Mucosa of descending colon (tissue), 3 donors: Measurements from ENCODE around the gene SF3B5. TPM values are rescaled to one million over a fixed set of nuclear protein-coding genes. Genes with fewer than 3 reads are reported as not detected.

Experiments used
- ATAC-seq: fragments of 200-7000 bp; cut with Tn5 transposase; one replicate; pipeline ENCODE4 v1.9.1; 2020; ENCODE audit warnings: mild to moderate bottlenecking, moderate library complexity
- DNase-seq, 3 donors: peaks; one replicate each; pipeline ENCODE4 v3.0.0-alpha.2; 2020
- H3K36me3 ChIP-seq: fragments of 200-600 bp; one replicate; pipeline ENCODE4 v1.8.0; 2021; ENCODE audit warnings: low read depth, mild to moderate bottlenecking
- H3K4me1 ChIP-seq: fragments of 200-600 bp; one replicate; pipeline ENCODE4 v1.8.0; 2021; ENCODE audit warnings: low read depth, mild to moderate bottlenecking
- H3K4me3 ChIP-seq: fragments of 200-600 bp; one replicate; pipeline ENCODE4 v1.8.0; 2021; ENCODE audit warnings: mild to moderate bottlenecking
- H3K9me3 ChIP-seq: fragments of 200-600 bp; one replicate; pipeline ENCODE4 v1.8.0; 2021; ENCODE audit warnings: mild to moderate bottlenecking
- intact Hi-C, 2 donors: fragments of 100-400 bp; cut with DNase I in 1 of 2; cut with micrococcal nuclease in 1 of 2; formaldehyde crosslinking; loops; one replicate each; pipeline versions ENCODE4 v1.11.0 to v1.11.1; 2022; cut with DNase I, micrococcal nuclease
- total RNA-seq, 3 donors: library from RNA; stranded (reverse); fragmentation: NEBNext Ultra II Directional in 2 of 3; extraction: Animal tissue kit (Norgen Biotek cat#: 25700) in 2 of 3; gene quantifications; one replicate each; pipeline versions ENCODE4 v1.2.1 to v1.2.4, GENCODE V29; 2021 to 2023
- TF ChIP-seq, protein P1 (sequence below): fragments of 200-600 bp; IDR thresholded peaks from one replicate; pipeline ENCODE4 v1.8.0; 2022; ENCODE audit warnings: antibody characterized with exemption, mild to moderate bottlenecking
- donor health status: DM: no; HTN: no; CAD: no; lungs with moderate emphysema.
- donor health status: DM: no; HTN: no; CAD: no.
- donor health status: DM: no; HTN: yes; CAD: no.

The SF3B5 gene
- total RNA-seq, 3 donors from 2014 or later = 104 to 172 (median 140) TPM

DNA sequence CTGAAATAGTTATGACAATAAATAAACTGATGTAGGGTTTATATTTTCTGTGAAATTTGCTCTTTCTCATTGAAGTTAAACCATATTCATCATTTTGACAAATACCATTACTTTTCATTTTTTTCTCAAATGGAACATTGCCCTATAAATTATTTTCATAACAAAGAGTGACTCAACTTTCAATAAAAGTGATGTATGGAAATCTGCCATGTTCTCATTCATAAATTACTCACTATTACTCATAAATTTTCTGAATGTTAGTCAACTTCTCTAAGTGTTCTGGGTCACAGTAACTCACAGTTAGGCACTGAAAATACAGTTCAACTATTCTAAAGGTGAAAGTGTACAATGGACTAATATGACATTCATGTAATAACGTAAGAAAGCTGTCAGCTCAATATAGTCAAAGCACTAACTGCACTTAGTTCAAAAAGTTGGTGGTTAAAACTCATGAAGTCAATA is 35.9 kb upstream of the SF3B5 start:
- Histone ChIP-seq H3K9me3 (no peaks in the 10 kb centered on the region), H3K36me3 (no peaks in the 10 kb centered on the region), H3K4me1 (no peaks in the 10 kb centered on the region), H3K4me3 (no peak overlapping the region)
- intact Hi-C loops = no loop called here
- TF ChIP-seq, protein P1, sequence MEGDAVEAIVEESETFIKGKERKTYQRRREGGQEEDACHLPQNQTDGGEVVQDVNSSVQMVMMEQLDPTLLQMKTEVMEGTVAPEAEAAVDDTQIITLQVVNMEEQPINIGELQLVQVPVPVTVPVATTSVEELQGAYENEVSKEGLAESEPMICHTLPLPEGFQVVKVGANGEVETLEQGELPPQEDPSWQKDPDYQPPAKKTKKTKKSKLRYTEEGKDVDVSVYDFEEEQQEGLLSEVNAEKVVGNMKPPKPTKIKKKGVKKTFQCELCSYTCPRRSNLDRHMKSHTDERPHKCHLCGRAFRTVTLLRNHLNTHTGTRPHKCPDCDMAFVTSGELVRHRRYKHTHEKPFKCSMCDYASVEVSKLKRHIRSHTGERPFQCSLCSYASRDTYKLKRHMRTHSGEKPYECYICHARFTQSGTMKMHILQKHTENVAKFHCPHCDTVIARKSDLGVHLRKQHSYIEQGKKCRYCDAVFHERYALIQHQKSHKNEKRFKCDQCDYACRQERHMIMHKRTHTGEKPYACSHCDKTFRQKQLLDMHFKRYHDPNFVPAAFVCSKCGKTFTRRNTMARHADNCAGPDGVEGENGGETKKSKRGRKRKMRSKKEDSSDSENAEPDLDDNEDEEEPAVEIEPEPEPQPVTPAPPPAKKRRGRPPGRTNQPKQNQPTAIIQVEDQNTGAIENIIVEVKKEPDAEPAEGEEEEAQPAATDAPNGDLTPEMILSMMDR = no peak
- ATAC-seq (no peak), DNase-seq (no peak)

GRCh38 chr6:144129469-144129868 is 34.1 kb upstream of the SF3B5 start:
- Histone ChIP-seq H3K36me3 (no peaks in the 10 kb centered on the region), H3K9me3 (no peaks in the 10 kb centered on the region), H3K4me1 (no peaks in the 10 kb centered on the region), H3K4me3 (no peak overlapping the region)
- TF ChIP-seq, protein P1 = no peak
- intact Hi-C loops = no loop called here
- ATAC-seq = no peak
- no peak for DNase-seq

DNA sequence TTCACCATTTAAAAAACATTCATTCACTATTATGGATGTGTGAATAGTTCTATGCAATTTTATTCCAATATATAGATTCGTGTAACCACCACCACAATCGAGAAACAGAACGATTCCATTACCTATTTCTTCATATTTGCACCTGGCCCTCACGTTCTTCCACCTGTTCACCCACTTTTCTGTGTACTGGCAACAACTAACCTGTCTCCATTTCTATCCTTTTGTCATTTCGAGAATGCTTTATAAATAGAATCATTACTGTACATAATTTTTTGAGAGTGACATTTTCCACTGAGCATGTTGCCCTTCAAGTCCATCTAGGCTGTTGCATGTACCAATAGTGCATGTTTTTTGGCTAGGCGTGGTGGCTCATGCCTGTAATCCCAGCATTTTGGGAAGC is 31.7 kb upstream of the SF3B5 start:
- Histone ChIP-seq H3K4me1 (no peaks in the 10 kb centered on the region), H3K4me3 (no peak overlapping the region), H3K9me3 (no peaks in the 10 kb centered on the region), H3K36me3 (no peaks in the 10 kb centered on the region)
- intact Hi-C loops = no loop called here
- TF ChIP-seq, protein P1 = no peak
- no peak for DNase-seq
- no peak for ATAC-seq

GRCh38 chr6:144123836-144124235 is 28.5 kb upstream of the SF3B5 start:
- no peak for DNase-seq
- TF ChIP-seq, protein P1 = no peak
- intact Hi-C loops = no loop called here
- no peak overlapping the region for H3K4me3 ChIP-seq
- no peaks in the 10 kb centered on the region for H3K9me3 ChIP-seq
- no peaks in the 10 kb centered on the region for H3K4me1 ChIP-seq
- ATAC-seq = no peak
- no peaks in the 10 kb centered on the region for H3K36me3 ChIP-seq

DNA sequence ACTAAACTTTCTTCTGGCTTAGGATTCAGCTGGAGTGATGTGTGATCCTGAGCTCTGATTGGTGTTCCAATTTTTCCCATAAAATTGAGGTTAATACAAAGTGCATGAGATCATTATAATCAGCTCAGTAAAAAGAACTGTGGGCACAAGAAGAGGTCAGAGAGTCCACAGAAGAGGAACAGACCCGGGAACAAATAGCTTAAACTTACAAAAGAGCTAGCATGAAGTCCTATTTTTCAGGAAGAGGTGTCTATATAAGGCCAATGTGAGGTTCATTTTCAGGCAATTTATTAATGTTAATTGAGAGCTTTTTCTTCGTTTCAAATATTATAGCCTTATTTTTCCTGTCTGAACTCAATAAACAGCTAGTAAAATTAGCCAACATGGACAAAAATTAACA is 28.0 kb upstream of the SF3B5 start:
- intact Hi-C loops = no loop called here
- Histone ChIP-seq H3K9me3 (no peaks in the 10 kb centered on the region), H3K4me1 (no peaks in the 10 kb centered on the region), H3K4me3 (no peak overlapping the region), H3K36me3 (no peaks in the 10 kb centered on the region)
- DNase-seq (no peak), ATAC-seq (no peak)
- TF ChIP-seq, protein P1 = no peak

DNA sequence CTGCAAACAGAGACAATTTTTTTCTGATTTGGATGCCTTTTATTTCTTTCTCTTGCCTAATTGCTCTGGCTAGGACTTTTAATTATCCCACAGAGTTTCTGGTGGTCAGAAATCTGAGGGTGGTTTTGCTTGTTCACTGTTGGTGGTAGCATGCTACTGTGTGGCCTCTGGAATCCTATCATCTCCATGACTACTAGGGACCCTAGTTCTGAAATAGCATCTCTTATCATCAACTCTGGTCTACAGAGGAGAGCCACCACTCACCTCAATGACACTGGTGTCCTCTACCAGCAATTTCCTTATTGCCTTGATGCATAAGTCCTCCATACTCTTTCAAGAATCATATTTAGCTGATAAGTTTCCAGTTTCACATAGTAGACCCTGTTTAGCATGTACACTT is 27.5 kb upstream of the SF3B5 start:
- no peaks in the 10 kb centered on the region for H3K9me3 ChIP-seq
- H3K4me1 ChIP-seq = no peaks in the 10 kb centered on the region
- intact Hi-C loops = no loop called here
- TF ChIP-seq, protein P1 = no peak
- no peak for DNase-seq
- H3K36me3 ChIP-seq = no peaks in the 10 kb centered on the region
- H3K4me3 ChIP-seq = no peak overlapping the region
- no peak for ATAC-seq
